ENCODE results near the gene LRRFIP2.
"Not testable (repeated sequence)": the region's sequence is repeated elsewhere in the genome, so short reads cannot be mapped to it uniquely, and the experiment has no call there.

Gene LRRFIP2, protein sequence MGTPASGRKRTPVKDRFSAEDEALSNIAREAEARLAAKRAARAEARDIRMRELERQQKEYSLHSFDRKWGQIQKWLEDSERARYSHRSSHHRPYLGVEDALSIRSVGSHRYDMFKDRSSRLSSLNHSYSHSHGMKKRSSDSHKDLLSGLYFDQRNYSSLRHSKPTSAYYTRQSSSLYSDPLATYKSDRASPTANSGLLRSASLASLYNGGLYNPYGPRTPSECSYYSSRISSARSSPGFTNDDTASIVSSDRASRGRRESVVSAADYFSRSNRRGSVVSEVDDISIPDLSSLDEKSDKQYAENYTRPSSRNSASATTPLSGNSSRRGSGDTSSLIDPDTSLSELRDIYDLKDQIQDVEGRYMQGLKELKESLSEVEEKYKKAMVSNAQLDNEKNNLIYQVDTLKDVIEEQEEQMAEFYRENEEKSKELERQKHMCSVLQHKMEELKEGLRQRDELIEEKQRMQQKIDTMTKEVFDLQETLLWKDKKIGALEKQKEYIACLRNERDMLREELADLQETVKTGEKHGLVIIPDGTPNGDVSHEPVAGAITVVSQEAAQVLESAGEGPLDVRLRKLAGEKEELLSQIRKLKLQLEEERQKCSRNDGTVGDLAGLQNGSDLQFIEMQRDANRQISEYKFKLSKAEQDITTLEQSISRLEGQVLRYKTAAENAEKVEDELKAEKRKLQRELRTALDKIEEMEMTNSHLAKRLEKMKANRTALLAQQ

DNA sequence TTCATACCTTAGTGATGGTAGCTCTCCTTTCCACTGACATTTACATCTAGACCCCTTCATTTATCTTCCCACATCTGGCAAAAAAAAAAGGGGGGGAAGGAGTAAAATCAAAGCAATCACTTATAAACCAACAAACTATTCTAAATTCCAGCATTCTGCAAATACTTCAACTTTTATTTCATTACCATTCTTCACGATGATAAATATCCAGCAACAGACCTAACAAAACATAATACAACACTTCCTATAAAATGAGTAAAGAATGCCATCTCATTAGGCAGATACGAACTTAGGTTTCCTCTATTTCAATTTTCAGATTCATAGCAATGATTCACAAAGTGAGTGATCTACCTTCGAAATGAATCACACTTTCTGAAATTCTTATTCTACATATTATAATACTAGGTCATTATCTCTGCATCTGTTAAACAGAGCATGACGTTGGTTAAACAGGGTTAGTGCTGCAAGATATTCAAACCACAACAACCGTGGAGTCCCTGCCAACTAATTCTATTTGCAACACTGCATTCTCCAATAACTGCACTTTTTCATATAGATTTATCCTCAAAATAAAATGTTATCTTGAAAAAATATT lies at the start of gene LRRFIP2:
TSS of gene LRRFIP2 (minus strand) at position 51 of the 595 bp plus-strand sequence. CDS start 25,599 bp downstream, outside the sequence.
- in situ Hi-C loops (cut with MboI; ENCODE audit: low sequenced_read_pairs) = no loop called here

DNA sequence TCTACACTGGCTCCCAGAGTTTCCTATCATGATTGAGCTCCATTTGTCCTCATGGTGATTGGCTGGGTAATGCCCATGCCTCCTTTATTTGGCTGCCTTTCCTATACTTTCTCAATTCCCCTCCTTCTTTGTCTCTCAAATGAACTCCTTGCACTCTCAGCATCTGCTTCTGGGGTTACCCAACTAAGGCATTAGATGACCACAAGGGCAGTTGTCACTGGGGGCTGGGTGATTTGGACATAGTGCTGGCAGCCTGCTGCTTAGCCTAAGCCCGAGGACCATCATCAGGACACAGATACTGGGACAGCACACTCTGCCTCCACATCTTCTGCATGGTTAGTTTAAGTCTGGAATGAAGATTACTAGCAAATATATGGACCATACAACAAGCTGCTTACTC lies 49.2 kb upstream of the LRRFIP2 start:
- in situ Hi-C loops (cut with MboI; ENCODE audit: low sequenced_read_pairs) = no loop called here

DNA sequence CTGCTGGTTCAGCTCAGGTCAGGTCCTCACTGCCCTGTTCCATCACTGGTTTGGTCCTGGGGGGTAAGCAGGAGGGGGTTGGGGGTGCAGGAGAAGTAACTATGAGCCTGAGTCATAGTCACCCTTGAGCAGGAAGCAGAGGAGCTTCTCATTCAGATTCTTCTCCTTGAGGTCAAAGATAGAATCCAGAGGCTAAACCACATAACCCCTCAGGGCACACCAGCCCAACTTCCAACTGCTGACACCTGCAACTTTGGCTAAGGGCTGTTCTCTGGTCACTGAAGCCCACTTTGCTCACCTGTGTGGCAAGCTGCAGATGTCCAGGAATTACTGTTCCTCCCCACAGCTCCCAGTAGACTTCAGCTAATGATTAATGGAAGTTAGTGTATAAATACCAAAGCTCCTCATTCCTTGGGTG lies 48.8 kb upstream of the LRRFIP2 start:
- in situ Hi-C loops (cut with MboI; ENCODE audit: low sequenced_read_pairs) = no loop called here

DNA sequence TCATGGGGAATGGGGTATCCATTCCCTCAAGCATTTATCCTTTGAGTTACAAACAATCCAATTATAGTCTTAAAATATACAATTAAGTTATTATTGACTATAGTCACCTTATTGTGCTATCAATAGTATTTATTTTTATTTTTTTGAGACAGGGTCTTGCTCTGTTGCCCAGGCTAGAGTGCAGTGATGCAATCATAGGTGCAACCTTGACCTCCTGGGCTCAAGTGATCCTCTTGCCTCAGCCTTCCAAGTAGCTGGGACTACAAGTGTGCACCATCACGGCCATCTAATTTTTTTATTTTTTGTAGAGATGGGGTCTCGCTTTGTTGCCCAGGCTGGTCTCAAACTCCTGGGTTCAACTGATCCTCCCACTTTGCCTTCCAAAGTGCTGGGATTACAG lies 48.2 kb upstream of the LRRFIP2 start:
- in situ Hi-C loops (cut with MboI; ENCODE audit: low sequenced_read_pairs) = not testable (repeated sequence)

DNA sequence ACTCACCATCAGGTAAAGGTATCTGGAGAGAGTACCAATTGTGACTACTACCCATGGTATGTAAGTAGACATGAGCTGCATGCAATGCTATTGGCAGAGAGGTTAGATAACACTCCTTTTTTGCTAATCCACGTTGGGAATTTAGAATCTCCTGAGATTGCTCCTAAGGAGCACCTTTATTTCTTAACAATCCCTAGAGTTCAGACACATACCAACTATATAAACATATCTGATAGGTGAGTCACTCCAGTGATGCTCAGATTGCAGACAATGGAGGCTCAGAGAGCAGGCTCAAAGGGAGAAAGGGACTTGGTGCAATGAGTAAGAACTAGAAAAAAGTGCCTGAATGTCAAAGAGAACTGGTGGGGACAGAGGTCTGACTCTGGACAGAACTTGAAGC lies 47.0 kb upstream of the LRRFIP2 start:
- in situ Hi-C loops (cut with MboI; ENCODE audit: low sequenced_read_pairs) = no loop called here

DNA sequence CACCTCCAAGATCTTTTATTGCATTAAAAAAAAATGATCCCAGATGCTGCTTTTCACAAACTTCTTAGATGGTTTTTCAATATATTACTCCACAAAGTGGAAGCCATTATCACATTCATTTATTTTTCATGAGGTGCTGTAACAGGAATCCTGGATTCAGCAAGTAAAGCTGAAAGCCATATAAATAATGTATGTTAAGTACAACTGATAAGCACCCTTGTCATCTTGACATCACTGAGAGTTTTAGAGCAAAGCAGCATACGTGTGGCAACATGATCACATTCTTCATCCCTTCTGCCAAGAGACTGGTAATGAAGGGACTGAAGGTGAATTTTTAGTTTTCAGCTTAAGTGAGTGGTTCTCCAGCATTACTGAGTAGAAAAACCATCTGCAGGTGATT lies 44.9 kb upstream of the LRRFIP2 start:
- in situ Hi-C loops (cut with MboI; ENCODE audit: low sequenced_read_pairs) = no loop called here

DNA sequence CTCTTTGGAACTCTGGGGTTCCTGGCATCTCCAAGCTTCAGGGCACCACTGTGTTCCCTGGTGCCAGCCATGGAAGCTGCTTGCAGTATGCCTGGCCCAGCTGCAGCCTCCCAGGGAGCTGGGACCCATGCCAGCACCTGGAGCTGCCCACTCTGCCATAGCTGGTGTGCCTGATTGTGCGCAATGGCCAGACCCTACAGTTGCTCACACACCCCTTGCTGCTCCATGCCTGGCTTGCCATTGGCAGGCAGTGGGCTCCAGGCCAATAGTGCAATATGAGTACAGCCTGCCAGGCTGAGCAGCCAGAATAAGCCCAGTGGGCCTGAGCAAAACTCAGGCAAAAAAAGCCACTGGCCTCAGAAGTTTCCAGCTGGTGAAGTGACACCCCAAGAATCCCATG lies 43.8 kb upstream of the LRRFIP2 start:
- in situ Hi-C loops (cut with MboI; ENCODE audit: low sequenced_read_pairs) = no loop called here

DNA sequence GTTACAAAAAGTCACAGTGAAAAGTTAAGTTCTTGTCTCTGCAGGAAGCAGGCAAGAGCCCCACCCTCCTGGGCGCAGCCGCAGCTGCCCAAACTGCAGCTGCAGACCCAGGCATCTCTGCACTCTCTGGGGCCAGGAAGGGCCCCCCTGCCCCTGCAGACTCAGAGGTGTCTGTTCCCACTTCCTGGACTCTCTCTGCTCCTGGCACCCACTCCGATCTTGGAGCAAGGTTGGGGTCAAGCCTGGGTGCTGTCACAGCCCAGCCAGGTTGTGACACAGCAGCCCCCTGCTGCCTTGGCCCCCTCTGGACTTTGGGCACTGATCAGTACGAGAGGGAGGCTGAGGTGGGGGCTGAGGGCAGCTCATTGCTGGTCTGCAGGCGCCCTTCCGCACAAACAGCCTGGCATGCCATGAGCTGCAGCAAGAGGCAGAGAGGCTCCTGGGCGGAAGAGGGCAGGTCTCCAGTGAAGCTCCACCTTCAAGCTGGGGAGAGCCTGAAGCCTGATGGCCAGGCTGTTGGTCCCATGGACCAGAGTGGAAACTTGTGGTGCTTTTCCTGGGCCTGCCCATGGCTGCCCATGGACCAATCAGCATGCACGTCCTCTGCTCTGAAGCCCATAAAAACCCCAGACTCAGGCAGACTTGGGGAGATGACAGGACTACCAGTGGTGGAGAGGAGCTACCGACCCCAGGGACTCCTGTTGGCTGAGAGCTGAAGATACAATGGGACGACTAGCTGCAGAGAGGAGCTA lies 42.9 kb upstream of the LRRFIP2 start:
- in situ Hi-C loops (cut with MboI; ENCODE audit: low sequenced_read_pairs) = no loop called here

DNA sequence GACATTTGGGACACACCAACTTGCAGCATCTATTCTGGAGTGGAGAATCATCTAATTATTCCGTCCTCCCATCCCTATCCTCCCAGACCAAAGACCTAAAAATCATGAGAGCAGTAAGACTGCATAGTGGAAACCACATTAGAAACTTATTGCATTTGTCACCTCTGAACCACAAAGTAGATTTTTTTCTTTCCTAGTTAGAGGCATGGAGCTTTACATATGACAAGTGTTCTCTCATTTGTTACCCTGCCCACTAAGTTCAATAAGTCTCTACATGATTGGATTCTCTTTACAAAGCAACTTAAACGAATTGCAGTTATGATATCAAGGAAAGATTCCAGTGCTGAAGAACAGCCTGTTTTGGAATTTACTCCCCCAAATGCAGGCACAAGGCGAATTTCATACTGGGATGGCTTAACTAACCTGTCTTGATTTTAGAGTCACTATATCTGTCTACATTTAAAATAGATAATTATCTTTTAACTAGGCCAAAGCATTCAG lies 42.3 kb upstream of the LRRFIP2 start:
- in situ Hi-C loops (cut with MboI; ENCODE audit: low sequenced_read_pairs) = no loop called here

DNA sequence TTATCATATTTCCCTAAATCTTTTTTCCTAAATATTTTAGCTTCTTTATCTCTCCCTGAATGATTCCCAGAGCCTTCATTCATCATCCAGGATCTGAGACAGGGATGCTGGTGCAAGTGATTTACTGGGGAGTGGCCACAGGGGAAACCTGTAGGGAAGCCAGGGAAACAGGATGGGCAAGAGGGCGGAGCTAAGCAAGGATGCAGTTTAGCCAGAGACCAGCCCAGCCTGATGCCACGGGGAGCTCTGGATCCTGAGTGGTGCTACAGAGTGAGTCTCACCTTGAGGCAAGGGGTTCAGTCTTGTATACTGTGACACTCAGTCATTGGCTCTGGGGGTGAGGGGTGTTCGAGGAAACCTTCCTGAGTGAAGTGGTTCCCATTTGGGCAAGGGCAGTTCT lies 39.7 kb upstream of the LRRFIP2 start:
- in situ Hi-C loops (cut with MboI; ENCODE audit: low sequenced_read_pairs) = no loop called here

DNA sequence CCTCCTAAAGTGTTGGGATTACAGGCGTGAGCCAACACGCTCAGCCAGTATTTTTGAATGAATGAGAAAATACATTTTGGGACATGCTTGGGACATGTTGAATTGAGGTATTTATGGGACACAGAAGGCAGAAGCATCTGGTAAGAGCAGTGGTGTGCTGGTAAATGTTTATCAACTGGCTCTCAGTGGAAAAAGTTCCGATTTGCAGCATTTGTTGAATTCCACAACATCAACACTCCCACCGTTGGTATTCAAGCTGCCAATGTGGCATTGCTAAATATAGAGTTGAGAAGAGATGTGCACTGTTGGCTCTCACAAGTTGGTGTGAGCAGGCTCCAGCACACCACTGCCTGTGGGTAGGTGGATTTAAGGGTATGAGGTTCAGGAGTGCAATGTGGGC lies 35.8 kb upstream of the LRRFIP2 start:
- in situ Hi-C loops (cut with MboI; ENCODE audit: low sequenced_read_pairs) = no loop called here

DNA sequence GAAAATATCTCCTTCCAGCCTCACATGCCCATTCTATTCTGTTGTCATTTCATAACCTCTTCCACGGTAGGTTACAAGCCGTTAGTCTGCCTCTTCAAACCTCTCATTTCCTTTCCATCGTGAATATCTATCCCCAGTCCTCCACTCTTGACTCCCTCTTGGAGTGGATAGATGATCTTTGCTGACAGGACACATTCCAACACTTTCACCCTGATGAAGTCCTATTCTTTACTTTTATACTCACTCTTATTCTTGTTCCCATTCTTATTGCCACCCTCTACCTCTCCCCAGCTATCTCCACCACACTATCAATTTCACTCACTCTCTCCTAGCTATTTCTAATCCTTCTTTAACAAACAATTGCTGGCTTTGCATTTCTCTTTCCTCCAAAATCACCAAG lies 34.2 kb upstream of the LRRFIP2 start:
- in situ Hi-C loops (cut with MboI; ENCODE audit: low sequenced_read_pairs) = not testable (repeated sequence)

DNA sequence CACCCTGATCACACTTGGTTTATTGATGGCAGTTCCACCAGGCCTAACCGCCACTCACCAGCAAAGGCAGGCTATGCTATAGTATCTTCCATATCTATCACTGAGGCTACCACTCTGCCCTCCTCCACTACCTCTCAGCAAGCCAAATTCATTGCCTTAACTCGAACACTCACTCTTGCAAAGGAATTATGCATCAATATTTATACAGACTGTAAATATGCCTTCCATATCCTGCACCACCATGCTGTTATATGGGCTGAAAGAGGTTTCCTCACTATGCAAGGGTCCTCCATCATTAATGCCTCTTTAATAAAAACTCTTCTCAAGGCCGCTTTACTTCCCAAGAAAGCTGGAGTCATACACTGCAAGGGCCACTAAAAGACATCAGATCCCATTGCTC lies 33.6 kb upstream of the LRRFIP2 start:
- in situ Hi-C loops (cut with MboI; ENCODE audit: low sequenced_read_pairs) = not testable (repeated sequence)

DNA sequence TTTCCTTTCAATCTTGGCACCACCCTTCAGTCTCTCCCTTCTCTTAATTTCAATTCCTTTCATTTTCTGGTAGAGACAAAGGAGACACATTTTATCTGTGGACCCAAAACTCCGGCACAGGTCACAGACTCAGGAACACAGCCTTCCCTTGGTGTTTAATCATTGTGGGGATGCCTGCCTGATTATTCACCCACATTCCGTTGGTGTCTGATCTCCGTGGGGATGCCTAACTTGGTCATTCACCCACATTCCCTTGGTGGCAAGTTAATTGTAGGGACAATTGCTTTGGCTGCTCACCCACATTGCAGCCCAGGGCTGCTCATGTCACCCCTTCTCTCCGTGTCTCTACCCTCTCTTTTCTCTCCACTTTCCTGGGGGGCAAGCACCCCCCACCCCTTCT lies 31.7 kb upstream of the LRRFIP2 start:
- in situ Hi-C loops (cut with MboI; ENCODE audit: low sequenced_read_pairs) = not testable (repeated sequence)

DNA sequence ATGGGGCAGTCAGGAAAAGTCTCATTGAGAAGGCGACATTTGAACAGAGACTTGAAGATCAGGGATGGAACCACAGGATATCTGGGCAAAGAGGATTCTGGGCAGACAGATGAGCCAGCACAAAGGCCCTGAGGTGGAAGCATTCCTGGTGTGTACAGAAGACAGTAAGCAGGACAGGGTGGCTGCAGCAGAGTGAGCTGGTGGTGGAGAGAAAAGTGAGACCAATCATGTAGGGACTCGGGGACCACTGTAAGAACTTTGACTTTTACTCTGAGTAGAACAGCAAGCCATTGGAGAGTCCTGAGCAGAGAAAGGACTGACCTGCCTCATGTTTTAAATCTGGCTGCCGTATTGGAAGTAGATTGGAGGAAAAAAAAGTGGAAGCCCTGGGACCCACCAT lies 29.9 kb upstream of the LRRFIP2 start:
- in situ Hi-C loops (cut with MboI; ENCODE audit: low sequenced_read_pairs) = no loop called here

DNA sequence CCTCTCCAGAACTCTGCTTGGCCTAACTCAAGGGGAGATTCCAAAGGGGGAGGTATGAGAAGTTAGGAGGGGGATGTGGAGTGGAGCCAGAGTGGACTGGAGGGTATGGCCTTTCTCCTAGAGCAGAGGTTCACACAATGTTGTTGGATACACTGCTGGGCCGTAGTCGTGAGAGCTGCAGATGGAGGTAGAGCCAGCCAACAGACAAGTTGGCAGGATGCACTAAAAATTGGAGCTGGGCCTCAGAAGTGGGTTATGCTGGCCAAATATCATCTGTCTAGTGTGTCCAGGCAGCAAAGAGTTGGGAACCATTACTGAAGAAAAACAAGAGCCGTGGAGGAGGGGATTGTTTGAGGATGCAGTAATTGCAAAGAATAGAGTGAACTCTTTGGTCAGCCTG lies 27.7 kb upstream of the LRRFIP2 start:
- in situ Hi-C loops (cut with MboI; ENCODE audit: low sequenced_read_pairs) = no loop called here

DNA sequence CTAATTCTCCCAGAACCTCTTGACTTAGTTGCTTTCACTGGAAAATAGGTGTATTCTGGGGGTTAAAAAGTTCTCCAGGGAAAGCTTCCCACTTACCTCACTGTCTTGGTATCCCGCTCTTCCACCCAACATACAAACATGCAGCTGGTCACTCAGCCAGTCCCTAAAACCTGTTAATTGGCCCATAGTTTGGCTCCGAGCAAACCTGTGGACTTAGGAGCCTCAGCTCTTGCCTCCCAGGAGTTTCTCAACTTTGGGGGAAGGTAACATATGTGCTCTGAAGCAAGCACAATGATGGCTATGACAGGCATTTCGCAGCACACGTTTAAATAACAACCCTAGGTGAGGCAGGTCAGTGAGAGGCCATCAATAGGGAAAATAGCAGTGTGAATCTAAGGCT lies 25.8 kb upstream of the LRRFIP2 start:
- in situ Hi-C loops (cut with MboI; ENCODE audit: low sequenced_read_pairs) = no loop called here

DNA sequence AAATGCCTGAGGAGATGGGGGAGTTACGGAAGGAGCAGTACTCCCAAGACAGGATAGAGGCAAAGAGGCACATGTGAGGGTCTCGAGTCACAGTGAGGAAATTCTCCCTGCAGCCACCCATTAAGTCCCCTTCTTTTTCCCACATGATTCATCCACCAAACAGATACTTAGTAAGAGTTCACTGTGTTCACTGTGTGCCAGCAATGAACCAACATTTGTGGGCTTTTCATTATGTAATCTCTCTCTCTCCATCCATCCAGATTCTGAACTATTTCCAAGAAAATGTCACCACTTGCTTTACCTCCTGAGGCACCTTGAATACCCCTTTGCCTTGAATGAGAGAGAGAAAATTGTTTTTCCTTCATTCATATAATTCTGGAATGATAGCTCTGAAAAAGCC lies 24.6 kb upstream of the LRRFIP2 start:
- in situ Hi-C loops (cut with MboI; ENCODE audit: low sequenced_read_pairs) = no loop called here

DNA sequence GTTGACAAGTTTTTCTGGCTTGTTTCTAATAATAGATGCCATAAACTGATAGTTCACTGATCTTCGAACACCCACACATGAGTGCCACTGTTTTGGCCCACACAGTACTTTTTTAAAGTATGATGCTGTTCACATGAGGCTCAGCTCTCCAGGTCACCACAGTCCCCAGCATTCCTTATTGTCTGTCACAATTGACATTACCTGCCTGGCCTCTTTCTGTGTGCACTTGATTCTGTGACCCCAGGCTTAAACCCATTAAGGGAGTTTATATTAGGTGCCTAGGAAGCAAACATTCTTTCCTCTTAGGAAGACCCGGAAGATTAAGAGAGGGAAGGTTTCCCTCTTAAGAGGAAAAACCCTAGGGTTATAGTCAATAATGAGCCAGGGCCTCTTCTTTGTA lies 24.2 kb upstream of the LRRFIP2 start:
- in situ Hi-C loops (cut with MboI; ENCODE audit: low sequenced_read_pairs) = no loop called here

DNA sequence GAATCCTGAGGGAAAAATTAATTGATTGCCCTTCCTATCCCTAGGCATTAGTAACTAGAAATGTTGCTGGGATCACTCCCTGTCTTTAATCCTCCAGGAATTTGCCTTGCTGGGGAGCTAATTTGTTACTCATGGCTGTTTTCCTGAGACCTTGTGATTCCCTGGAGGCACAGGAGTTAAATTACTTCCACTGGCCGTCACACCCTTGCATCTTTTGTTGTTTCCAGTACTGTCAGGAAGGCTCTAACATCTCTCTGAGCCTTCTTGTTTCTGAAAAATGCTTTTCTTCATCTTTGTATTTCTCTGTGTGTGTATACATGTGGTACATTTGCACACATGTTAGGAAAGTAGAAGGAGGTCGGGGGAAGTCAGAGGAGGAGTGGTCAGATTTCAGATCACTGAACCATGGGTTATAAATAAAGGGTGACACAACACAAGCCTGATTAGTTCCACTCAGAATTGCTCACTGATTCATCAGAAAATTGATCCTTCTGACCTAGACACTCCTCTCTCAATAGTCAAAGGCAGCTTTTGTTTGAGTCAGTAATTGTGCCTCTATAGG lies 23.5 kb upstream of the LRRFIP2 start:
- in situ Hi-C loops (cut with MboI; ENCODE audit: low sequenced_read_pairs) = no loop called here

DNA sequence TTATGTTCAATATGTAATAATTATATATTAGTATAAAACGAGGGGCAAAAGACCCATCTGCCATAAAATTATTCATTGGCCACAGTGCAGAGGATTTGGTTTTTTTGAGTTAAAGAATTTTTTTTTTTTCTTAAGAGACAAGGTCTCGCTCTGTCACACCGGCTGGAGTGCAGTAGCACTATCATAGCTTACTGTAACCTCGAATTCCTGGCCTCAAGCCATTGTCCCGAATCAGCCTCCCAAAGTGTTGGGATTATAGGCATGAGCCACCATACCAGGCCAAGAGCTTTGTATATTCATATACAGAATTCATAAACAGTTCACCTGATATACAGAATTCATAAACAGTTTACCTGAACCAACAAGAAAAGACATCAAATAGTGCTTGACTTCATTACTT lies 20.2 kb upstream of the LRRFIP2 start:
- in situ Hi-C loops (cut with MboI; ENCODE audit: low sequenced_read_pairs) = no loop called here

Measured in hTERT RPE-1 (cell line).